ENCODE measurements around the gene GLIPR1L2. TPM values are rescaled to one million over a fixed set of nuclear protein-coding genes. Genes with fewer than 3 reads are reported as not detected.

Gene GLIPR1L2
- total and polyA plus RNA-seq, 7 donors = 0.04 to 1.5 (median 0.58) TPM; not detected in 1

DNA sequence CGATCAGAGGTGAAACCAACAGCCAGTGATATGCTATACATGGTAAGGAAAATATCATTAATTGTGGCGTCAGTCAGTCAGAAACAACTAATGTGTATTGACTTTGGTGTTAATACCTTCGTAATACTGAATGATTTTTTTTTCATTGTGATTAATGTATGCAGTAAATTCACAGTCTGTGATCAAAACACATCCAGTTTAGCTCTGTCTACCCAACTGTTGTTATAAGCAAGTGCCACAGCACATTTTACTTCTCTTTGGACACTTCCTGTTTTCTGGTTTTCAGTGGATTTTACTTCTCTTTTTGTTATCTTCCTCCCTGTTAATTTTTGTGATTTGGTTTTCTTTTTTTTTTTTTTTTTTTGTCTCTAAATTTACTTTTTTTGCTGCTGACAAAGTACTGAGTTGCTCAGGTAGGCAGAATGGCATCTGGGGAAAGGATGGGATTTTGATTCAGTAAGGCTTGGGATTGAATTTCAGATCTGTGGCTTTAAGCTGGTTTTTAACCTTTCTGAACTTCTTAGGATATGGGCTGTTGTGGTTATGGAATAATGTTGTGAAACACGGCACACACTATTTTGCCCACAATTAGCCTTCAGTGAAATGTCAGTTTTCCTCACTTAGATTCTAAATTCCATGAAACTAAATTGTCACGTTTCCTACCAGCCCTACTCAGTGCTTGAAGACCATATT, 90.3 kb downstream of the GLIPR1L2 start:
- no peaks in the 10 kb centered on the region for H3K27me3 ChIP-seq (ENCODE audit: insufficient read depth in 3 of 3, low read length in 2 of 3)
- no peak for DNase-seq
- intact Hi-C loops (cut with DNase I) = no loop called here
- peak overlapping the region; percentile 64 for H3K27ac ChIP-seq
- peak overlapping the region; percentile 62 for H3K4me3 ChIP-seq
- TF ChIP-seq, protein P1, sequence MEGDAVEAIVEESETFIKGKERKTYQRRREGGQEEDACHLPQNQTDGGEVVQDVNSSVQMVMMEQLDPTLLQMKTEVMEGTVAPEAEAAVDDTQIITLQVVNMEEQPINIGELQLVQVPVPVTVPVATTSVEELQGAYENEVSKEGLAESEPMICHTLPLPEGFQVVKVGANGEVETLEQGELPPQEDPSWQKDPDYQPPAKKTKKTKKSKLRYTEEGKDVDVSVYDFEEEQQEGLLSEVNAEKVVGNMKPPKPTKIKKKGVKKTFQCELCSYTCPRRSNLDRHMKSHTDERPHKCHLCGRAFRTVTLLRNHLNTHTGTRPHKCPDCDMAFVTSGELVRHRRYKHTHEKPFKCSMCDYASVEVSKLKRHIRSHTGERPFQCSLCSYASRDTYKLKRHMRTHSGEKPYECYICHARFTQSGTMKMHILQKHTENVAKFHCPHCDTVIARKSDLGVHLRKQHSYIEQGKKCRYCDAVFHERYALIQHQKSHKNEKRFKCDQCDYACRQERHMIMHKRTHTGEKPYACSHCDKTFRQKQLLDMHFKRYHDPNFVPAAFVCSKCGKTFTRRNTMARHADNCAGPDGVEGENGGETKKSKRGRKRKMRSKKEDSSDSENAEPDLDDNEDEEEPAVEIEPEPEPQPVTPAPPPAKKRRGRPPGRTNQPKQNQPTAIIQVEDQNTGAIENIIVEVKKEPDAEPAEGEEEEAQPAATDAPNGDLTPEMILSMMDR (IDR thresholded peaks at IDR 0.05) = no peak
- no peaks in the 10 kb centered on the region for H3K36me3 ChIP-seq (ENCODE audit: insufficient read depth in 1 of 2, low read depth in 1 of 2)
- ATAC-seq = peak in 1 of 4 donors; percentile 21
- peaks cover 9% of the 10 kb centered on the region for H3K4me1 ChIP-seq
- 48 to 65% (median 49%) methylated on average over 5 of the region's 5 CpGs for WGBS, 3 donors
- H3K9me3 ChIP-seq = no peaks in the 10 kb centered on the region

DNA sequence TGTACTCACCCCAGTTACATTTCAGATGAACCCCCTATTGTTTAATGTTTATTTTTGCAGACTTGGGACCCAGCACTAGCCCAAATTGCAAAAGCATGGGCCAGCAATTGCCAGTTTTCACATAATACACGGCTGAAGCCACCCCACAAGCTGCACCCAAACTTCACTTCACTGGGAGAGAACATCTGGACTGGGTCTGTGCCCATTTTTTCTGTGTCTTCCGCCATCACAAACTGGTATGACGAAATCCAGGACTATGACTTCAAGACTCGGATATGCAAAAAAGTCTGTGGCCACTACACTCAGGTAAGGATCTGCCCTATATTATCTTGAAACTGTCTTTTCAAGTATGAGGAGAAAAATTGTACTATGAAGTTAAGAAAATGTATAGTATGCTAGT, 90.9 kb downstream of the GLIPR1L2 start:
- no peaks in the 10 kb centered on the region for H3K36me3 ChIP-seq (ENCODE audit: insufficient read depth in 1 of 2, low read depth in 1 of 2)
- no peaks in the 10 kb centered on the region for H3K27me3 ChIP-seq (ENCODE audit: insufficient read depth in 3 of 3, low read length in 2 of 3)
- no peaks in the 10 kb centered on the region for H3K9me3 ChIP-seq
- peaks cover 9% of the 10 kb centered on the region for H3K4me1 ChIP-seq
- ATAC-seq (no peak), DNase-seq (no peak)
- H3K27ac ChIP-seq = peak overlapping the region; percentile 64
- H3K4me3 ChIP-seq = peak overlapping the region; percentile 62
- WGBS, 3 donors = 66 to 80% (median 67%) methylated on average over 4 of the region's 4 CpGs
- TF ChIP-seq, protein P1 (IDR thresholded peaks at IDR 0.05) = no peak
- intact Hi-C loops (cut with DNase I) = no loop called here

Other genes starting within 250 kb of the GLIPR1L2 start
- gene KCNC2, start 181.2 kb upstream of the GLIPR1L2 start, total RNA-seq = 1 to 10 TPM in 1 of 4 donors, under 1 TPM in 1, not detected in 2; 0.99 to 1.2 TPM
- under 1 TPM in 2 of 3 donors, not detected in 1; 0.01 to 0.03 TPM for gene KCNC2, start 181.2 kb upstream of the GLIPR1L2 start, polyA plus RNA-seq
- 1 to 10 TPM; 7.6 to 9.8 (median 9.0) TPM for gene CAPS2, start 60.8 kb upstream of the GLIPR1L2 start, total RNA-seq
- 10 to 100 TPM in 1 of 3 donors, 1 to 10 TPM in 1, under 1 TPM in 1; 0.73 to 20.3 (median 5.3) TPM for gene CAPS2, start 60.8 kb upstream of the GLIPR1L2 start, polyA plus RNA-seq
- not detected for gene GLIPR1L1, start 56.4 kb upstream of the GLIPR1L2 start, total RNA-seq
- not detected for gene GLIPR1L1, start 56.4 kb upstream of the GLIPR1L2 start, polyA plus RNA-seq
- 1 to 10 TPM; 2.8 to 5.7 (median 4.9) TPM for gene GLIPR1, start 89.7 kb downstream of the GLIPR1L2 start, total RNA-seq
- gene GLIPR1, start 89.7 kb downstream of the GLIPR1L2 start, polyA plus RNA-seq = 1 to 10 TPM in 1 of 3 donors, under 1 TPM in 2; 0.52 to 4.4 (median 0.88) TPM
- gene KRR1, start 120.5 kb downstream of the GLIPR1L2 start, total RNA-seq = 10 to 100 TPM; 43.1 to 64.9 (median 50.9) TPM
- 10 to 100 TPM; 15.7 to 40.4 (median 32.4) TPM for gene KRR1, start 120.5 kb downstream of the GLIPR1L2 start, polyA plus RNA-seq